ENCODE results near the gene NCKAP5L. TPM values are rescaled to one million over a fixed set of nuclear protein-coding genes. Genes with fewer than 3 reads are reported as not detected.

The NCKAP5L gene
- total and polyA plus RNA-seq, 9 of the 15 experiments (the other 6 are each of a cell fraction or from before 2014, with no cell fraction given): 0.01 to 14.4 (median 3.7) TPM

- TF ChIP-seq IRF1 (CRISPR knock-in tag; IDR thresholded peaks at IDR 0.05; ENCODE audit: borderline replicate concordance) (no peak), ZC3H11A (IDR thresholded peaks at IDR 0.05; ENCODE audit: low read depth, low read length) (no peak), MCM3 (IDR thresholded peaks at IDR 0.05) (no peak), MXI1 (IDR thresholded peaks at IDR 0.05; ENCODE audit: low read depth, low read length) (no peak), HDAC3 (IDR thresholded peaks at IDR 0.05; ENCODE audit: borderline replicate concordance, partially characterized antibody) (no peak), RBM39 (optimal IDR thresholded peaks at IDR 0.05; ENCODE audit: low read depth, low read length) (no peak), LEF1 (IDR thresholded peaks at IDR 0.05) (no peak), HEY1 (CRISPR knock-in tag; IDR thresholded peaks at IDR 0.05; ENCODE audit: borderline replicate concordance) (no peak)
- TF ChIP-seq, protein P1, sequence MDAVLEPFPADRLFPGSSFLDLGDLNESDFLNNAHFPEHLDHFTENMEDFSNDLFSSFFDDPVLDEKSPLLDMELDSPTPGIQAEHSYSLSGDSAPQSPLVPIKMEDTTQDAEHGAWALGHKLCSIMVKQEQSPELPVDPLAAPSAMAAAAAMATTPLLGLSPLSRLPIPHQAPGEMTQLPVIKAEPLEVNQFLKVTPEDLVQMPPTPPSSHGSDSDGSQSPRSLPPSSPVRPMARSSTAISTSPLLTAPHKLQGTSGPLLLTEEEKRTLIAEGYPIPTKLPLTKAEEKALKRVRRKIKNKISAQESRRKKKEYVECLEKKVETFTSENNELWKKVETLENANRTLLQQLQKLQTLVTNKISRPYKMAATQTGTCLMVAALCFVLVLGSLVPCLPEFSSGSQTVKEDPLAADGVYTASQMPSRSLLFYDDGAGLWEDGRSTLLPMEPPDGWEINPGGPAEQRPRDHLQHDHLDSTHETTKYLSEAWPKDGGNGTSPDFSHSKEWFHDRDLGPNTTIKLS (IDR thresholded peaks at IDR 0.05; ENCODE audit: borderline replicate concordance, low read depth): no peak
- TF ChIP-seq, protein P2, sequence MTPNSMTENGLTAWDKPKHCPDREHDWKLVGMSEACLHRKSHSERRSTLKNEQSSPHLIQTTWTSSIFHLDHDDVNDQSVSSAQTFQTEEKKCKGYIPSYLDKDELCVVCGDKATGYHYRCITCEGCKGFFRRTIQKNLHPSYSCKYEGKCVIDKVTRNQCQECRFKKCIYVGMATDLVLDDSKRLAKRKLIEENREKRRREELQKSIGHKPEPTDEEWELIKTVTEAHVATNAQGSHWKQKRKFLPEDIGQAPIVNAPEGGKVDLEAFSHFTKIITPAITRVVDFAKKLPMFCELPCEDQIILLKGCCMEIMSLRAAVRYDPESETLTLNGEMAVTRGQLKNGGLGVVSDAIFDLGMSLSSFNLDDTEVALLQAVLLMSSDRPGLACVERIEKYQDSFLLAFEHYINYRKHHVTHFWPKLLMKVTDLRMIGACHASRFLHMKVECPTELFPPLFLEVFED (CRISPR knock-in tag; conservative IDR thresholded peaks at IDR 0.05): no peak
- TF ChIP-seq, protein P3, sequence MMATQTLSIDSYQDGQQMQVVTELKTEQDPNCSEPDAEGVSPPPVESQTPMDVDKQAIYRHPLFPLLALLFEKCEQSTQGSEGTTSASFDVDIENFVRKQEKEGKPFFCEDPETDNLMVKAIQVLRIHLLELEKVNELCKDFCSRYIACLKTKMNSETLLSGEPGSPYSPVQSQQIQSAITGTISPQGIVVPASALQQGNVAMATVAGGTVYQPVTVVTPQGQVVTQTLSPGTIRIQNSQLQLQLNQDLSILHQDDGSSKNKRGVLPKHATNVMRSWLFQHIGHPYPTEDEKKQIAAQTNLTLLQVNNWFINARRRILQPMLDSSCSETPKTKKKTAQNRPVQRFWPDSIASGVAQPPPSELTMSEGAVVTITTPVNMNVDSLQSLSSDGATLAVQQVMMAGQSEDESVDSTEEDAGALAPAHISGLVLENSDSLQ (IDR thresholded peaks at IDR 0.05): no peak
Measured at GRCh38 chr12:49824416-49824815, 3.8 kb downstream of the NCKAP5L start (continued).

Measured in K562 (cell line).